Measurements from ENCODE around the gene ZSCAN30.

The ZSCAN30 gene

DNA sequence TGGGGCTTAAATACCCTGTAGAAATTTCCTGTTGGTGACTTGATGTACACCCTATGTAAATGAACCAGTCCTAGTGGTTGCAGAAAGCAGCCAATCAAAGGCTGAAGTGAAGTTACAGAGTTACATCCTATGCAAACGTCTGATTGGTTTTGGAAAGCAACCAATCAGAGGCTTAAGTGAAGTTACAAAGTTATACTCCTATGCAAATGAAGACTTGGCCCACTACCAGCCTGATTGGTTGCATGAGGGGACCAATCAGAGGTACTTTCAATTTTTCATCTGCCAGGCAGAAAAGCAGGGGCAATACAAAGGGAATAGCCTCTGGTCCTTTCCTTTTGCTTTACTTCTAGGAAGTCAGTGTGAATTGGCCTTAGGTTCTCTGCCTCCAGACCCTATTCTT, 62.8 kb downstream of the ZSCAN30 start:
- TF ChIP-seq, protein P1, sequence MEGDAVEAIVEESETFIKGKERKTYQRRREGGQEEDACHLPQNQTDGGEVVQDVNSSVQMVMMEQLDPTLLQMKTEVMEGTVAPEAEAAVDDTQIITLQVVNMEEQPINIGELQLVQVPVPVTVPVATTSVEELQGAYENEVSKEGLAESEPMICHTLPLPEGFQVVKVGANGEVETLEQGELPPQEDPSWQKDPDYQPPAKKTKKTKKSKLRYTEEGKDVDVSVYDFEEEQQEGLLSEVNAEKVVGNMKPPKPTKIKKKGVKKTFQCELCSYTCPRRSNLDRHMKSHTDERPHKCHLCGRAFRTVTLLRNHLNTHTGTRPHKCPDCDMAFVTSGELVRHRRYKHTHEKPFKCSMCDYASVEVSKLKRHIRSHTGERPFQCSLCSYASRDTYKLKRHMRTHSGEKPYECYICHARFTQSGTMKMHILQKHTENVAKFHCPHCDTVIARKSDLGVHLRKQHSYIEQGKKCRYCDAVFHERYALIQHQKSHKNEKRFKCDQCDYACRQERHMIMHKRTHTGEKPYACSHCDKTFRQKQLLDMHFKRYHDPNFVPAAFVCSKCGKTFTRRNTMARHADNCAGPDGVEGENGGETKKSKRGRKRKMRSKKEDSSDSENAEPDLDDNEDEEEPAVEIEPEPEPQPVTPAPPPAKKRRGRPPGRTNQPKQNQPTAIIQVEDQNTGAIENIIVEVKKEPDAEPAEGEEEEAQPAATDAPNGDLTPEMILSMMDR (IDR thresholded peaks at IDR 0.05) = no peak

DNA sequence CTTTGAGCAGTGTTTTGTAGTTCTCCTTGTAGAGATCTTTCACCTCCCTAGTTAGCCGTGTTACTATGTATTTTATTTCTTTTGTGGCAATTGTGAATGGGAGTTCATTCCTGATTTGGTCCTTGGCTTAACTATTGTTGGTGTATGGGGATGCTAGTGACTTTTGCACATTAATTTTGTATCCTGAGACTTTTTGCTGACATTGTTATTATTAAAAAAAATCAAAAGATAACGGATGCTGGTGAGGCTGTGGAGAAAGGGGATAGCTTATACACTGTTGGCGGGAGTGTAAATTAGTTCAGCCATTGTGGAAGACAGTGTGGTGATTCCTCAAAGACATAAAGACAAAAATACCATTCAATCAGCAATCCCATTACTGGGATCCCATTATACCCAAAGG, 66.2 kb downstream of the ZSCAN30 start:
- TF ChIP-seq, protein P1 (IDR thresholded peaks at IDR 0.05) = no peak

DNA sequence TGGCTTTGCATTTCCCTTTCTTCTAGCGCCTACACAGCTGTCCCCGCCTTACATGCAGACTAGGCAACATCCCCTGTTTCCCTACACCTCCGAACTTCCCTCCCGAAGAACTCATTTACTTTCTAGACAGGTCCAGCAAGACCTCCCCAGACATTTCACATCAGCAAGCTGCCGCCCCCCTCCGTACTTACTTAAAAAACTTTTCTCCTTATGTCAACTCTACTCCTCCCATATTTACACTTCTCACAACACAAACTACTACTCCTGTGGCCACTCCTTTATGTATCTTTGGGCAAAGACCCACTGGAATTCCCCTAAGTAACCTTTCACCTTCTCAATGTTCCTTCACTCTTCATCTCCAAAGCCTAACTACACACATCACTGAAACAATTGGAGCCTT, 69.6 kb downstream of the ZSCAN30 start:
- TF ChIP-seq, protein P1 (IDR thresholded peaks at IDR 0.05) = no peak

DNA sequence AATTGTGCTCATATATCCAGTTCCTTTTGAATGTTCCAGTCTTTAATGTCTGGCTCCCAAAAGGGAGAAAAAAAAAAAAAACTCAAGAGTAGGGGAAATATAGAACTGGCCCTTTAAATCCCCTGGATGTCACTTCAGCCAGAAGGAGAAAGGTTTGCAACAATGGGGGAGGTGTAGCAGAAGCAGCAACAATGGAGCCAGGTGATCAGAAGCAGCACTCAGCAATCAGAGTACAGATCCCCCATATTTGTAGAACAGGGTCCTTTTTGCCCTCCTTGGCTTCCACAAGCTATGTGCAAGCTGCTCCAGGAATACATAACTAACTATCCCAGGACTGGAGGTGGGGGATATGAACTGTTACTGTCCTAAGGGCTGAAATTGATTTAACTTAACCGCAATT, 75.0 kb downstream of the ZSCAN30 start:
- TF ChIP-seq, protein P1 (IDR thresholded peaks at IDR 0.05) = no peak

DNA sequence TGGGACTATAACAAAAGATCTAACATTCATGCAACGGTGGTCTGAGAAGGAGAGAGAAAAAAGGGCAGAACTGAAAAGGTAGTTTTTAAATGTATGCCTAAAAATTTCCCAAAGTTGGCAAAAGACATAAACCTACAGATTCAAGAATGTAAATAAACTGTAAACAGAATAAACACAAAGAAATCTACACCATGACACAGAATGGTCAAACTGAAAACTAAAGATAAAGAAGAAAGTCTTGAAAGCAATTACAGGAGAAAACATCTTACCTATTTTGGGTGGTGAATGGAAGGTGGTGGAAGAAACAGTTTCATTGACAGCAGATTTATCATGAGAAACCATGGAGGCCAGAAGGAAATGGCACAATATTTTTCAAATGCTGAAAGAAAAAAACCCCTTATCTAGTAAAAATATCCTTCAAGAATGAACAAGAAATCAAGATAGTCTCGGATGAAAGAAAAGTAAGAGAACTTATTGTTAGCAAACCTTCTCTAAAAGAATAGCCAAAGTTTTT, 84.8 kb downstream of the ZSCAN30 start:
- TF ChIP-seq, protein P1 (IDR thresholded peaks at IDR 0.05) = no peak

DNA sequence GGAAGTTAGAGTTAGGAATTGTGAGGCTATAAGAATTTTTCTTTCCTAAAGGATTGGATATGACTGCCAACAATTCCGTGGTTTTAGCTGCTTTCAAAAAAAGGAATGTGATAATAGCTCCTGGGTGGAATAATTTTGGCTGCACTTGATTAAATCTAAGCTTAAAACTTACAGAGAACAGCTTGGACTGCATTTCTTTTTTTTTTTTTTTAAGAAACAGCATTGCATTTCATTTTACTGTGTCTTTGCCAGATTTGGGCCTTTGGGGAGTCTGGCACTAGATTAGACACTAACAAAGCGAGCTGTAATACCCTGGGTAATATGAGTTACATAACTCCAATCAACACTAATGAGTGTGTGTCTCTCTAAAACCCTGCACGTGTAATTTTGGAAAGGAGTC, 87.0 kb downstream of the ZSCAN30 start:
- TF ChIP-seq, protein P1 (IDR thresholded peaks at IDR 0.05) = no peak

DNA sequence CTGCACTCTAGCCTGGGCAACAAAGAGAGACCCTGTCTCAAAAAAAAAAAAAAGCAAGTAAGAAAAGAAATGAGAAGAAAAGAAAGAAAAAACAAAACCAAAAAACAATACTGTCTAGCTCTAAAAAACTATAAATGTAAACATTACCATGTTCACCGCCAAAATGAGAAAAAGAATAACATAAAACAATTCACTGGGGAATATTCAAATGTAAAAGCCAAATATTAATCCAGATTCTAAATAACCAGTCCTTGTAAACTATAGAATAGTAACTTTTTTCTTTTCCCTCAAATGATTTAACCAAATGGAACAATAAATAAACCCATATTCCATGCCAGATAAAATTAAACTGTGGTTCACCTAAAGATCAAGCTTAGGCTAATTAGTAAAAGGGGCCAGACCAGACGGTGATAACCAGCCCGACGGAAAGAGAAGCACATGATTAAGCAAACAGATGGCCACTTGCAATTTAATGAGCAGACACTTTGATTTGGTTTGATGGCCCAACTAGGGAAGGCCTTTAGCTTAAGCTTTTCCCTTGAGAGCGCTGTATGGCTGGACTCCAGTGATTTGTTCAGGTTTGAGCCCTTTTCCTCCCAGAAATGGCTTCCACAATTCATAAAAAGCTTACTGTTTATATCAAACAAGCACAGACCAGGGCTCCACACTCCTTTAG, 88.6 kb downstream of the ZSCAN30 start:
- TF ChIP-seq, protein P1 (IDR thresholded peaks at IDR 0.05) = no peak

Measured in LNCAP (cell line).